GM13976 (cell line): ENCODE results near the gene XKRX.
A peak's percentile ranks its signal among the peaks of the same experiment; 100 is the strongest.

Experiments used
- DNase-seq: peaks from one replicate; pipeline ENCODE4 v3.0.0; 2012; ENCODE audit warnings: low spot score
- in situ Hi-C: fragments of 300-500 bp; cut with MboI; formaldehyde crosslinking; loops from one replicate; pipeline ENCODE4 v1.12.0; 2022; ENCODE audit warnings: low sequenced_read_pairs, mixed read lengths, inconsistent platforms; ENCODE audit not compliant: unreplicated experiment
- TF ChIP-seq, protein P1 (sequence below): IDR thresholded peaks from 2 replicates; pipeline ENCODE4 v1.5.1; 2012; ENCODE audit warnings: borderline replicate concordance, mild to moderate bottlenecking; ENCODE audit not compliant: insufficient read depth; ENCODE audit errors: extremely low read depth, missing control alignments, control extremely low read depth

The XKRX gene

DNA sequence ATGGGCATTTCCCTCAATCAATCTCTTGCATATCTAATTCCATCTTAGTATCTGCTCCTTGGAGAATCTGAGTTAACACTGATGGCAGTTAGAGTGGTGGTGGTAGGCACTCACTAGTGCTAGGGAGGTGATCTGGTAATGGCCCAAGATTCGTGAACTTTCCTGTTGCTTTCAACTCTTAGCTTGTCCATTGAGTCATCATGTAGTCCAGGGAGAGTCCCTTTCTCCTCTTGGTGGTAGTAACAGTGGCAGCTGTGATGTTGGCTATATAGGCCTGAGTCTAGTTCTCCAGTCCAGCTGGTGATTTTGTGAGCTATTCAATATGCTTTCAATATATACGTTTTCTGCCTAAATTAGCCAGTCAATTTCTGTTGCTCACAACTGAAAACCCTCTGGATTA is 7.0 kb upstream of the XKRX start:
- TF ChIP-seq, protein P1, sequence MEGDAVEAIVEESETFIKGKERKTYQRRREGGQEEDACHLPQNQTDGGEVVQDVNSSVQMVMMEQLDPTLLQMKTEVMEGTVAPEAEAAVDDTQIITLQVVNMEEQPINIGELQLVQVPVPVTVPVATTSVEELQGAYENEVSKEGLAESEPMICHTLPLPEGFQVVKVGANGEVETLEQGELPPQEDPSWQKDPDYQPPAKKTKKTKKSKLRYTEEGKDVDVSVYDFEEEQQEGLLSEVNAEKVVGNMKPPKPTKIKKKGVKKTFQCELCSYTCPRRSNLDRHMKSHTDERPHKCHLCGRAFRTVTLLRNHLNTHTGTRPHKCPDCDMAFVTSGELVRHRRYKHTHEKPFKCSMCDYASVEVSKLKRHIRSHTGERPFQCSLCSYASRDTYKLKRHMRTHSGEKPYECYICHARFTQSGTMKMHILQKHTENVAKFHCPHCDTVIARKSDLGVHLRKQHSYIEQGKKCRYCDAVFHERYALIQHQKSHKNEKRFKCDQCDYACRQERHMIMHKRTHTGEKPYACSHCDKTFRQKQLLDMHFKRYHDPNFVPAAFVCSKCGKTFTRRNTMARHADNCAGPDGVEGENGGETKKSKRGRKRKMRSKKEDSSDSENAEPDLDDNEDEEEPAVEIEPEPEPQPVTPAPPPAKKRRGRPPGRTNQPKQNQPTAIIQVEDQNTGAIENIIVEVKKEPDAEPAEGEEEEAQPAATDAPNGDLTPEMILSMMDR: no peak
- DNase-seq: no peak
- in situ Hi-C loops: no loop called here

DNA sequence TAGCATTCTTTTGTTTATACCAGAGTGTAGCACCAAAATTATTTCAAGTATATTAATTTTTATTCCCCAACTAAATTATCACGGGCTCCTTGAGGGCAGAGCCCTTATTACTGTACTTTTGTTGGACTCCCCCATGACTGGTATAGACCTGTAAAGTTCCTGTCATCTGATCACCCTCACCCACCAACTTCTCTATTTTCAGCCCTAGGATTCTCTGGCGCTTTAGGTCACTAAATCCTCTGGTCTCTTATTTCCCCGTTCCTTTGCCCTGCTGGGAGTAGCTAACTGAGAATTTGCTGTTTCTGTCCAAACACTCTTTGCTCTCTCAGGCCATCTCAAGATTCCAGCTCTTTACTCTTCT is 3.2 kb upstream of the XKRX start:
- no peak for DNase-seq
- in situ Hi-C loops: no loop called here

DNA sequence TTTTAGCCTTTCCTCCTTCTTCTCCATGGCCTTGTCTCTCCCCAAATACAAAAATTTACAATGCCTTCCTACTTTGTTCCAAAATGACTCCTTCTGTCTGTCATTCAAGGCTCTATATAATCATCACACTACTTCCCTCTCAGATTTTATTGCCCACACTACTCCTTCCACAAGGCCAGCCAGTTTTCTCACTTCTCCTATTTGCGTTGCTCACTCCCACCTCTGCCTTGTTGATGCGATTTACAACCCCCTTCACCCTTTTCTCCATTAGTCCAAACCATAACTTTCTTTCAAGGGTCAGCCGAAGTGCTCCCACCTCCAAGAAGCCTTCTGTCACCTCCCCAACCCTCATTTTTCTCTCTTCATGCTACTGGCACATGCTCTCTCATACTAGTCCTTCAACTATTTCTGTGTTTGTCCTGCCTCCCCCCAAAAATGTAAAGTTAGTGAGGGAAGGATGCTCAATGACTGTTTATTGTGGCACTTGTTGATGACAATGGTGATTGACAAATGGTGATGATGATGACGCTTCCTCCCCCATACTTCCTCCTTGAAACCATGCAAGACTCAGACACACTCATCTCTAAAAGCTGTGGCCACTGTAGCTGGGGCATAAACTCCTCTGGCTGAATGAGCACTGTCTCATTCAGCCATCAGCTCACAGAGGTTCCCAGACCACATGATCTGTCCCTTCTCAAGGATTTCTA is 2.7 kb upstream of the XKRX start:
- TF ChIP-seq, protein P1: no peak
- in situ Hi-C loops: no loop called here
- peak; percentile 34 for DNase-seq

More for the DNA sequence above, 3.2 kb upstream of the XKRX start:
- TF ChIP-seq, protein P1: no peak

DNA sequence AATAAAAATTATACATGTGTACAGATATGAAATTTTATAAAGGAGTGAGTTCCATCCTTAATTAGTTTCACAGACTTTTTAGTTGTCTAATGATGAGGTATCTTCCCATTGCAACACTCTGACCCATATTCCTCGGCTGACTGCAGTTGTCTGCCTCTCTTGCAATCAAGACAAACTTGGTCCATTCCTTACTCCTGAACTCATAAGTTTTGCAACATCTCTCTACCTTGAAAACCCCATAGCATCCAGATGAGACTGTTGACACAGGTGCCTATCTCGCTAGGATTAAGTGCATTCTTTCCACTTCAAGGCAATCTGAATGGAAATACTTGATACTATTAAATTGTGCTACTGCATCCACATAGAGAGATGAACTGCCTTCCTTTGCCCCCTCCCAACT is 2.3 kb downstream of the XKRX start:
- in situ Hi-C loops: no loop called here
- TF ChIP-seq, protein P1: no peak
- no peak for DNase-seq

DNA sequence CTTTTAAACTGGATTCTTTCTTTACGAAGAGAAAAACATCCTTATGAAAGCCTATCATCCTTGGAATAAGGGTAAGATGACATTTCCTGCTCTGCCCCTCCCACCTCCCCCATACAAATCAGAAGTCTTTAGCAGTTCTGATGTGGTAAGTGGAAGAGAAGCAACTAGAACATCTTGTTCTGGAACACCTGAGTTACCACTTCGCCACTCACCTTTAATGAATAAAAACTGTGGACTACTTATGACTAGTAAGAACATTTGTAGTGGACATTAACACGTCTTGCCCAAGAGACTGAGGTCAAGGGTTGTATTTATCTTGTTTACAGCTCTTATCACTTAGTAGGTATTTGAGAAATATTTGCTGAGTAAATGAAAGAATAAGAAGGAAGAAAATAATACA is 4.3 kb downstream of the XKRX start:
- TF ChIP-seq, protein P1: no peak
- in situ Hi-C loops: no loop called here

DNA sequence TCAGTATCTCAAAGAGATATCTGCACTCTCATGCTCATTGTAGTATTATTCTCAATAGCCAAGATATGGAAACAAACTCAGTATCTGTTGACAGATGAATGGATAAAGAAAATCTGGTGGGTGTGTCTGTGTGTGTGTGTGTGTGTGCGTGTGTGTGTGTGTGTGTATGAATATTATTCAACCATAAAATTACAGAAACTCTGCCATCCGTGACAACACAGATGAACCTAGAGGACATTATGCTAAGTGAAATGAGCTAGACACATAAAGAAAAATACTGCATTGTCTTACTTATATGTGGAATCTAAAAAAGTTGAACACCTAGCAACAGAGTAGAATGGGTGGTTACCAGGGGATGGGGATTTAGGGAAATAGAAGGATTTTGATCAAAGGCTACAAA is 13.2 kb downstream of the XKRX start:
- in situ Hi-C loops: no loop called here
- TF ChIP-seq, protein P1: no peak
- no peak for DNase-seq

More for the DNA sequence above, 4.3 kb downstream of the XKRX start:
- DNase-seq: no peak

DNA sequence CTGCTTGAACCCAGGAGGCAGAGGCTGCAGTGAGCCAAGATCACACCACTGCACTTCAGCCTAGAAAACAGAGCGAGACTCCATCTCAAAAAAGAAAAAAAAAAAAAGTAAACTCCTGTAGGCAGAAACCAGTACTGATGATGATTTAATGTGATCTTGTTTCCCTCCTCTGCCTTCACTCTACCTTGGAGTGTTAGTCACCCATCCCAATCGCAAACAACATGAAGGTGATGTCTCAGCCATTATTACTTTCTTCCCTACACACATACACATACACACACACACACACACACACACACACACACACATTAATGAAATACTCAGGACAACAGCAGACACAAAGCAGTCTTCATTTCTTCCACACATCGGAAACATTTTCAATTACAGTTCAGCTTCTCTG is 15.6 kb downstream of the XKRX start:
- TF ChIP-seq, protein P1: no peak
- DNase-seq: no peak
- in situ Hi-C loops: no loop called here
